GM11168 (cell line): ENCODE data around the gene DLGAP1.

Experiments
- in situ Hi-C: fragments of 300-500 bp; cut with MboI; formaldehyde crosslinking; loops from one replicate; pipeline ENCODE4 v1.12.0; 2022; ENCODE audit warnings: low sequenced_read_pairs; ENCODE audit not compliant: unreplicated experiment

The DLGAP1 gene

DNA sequence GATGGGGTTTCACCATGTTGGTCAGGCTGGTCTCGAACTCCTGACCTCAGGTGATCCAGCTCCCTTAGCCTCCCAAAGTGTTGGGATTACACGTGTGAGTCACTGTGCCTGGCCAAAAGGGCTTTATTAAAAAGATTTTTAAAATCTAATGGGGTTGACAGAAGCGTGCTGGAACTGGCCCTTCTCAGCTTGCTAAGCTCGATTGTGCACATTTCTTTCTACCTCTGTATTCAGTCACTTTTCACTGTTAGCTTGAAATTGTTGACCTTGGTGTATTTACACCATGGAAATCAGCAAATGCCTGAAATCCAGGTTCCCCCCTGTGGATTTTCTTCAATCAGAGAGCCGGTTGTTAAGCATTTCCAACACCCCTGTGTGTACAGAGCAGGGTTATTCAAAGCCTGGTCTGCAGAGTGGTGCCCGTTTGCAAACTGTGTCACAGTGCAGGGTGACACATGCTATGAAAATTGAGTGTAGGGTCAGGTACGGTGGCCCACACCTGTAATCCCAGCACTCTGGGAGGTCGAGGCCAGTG, 864.9 kb downstream of the DLGAP1 start:
- in situ Hi-C loops, result loop anchor here (5.0 kb wide), 1 partner anchor 298 kb away; no protein-coding TSS in a partner anchor

DNA sequence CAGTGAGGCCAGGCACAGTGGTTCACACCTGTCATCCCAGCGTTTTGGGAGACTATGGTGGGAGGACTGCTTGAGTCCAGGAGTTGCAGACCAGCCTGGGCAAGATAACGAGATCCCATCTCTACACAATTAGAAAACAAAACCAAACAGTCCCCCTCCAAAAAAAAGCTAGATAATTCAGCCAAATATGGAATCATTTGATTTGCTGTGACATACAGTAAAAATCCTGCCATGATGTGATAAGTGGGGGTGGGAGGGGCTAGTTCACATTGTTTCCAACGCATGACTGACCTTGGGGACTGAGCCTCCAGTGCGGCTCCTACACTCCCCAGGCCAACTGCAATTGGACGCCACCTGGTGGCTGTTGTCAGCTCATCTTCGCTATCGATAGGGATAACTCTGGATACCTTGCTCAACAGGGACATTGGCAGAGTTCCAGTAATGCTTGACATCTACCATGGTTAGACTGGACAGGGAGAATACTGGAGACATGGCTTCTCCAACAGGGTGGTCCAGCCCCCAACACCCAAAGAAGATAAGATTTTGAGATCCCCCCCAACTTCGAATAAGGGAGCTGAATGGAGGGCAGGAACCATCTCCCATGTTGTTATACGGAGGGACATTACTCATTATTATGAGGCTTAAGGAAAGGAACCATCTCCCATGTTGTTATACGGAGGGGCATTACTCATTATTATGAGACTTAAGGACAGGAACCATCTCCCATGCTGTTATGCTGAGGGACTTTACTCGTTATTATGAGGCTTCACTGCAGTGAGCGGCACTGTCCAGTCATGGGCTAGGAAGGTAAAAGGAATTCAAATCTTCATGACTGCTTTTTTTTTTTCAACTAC, 869.2 kb downstream of the DLGAP1 start:
- in situ Hi-C loops, result no loop called here

DNA sequence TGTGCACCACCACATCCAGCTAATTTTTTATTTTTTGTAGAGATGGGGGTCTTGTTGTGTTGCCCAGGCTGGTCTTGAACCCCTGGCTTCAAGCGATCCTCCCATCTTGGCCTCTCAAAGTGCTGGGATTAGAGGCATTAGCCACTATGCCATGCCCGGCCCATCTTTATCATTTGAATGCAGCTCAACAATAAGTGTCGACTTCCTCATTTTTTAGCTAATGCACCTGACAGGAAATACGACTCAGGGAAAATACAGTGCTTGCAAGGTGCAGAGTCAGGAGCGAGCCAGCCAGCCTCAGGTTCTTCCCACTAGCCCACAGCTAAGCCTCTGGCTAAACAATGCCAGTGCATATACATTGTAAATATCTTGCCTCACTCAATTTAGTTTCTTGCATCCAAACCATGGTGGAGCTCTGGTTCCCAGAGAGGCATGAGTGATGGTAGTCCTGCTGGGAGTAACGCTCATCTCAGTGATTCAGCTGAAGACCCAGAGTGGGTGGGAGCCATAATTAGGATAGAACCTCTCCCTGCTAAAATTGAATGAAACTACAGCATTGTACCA, 870.1 kb downstream of the DLGAP1 start:
- in situ Hi-C loops, result loop anchor here (5.0 kb wide), 1 partner anchor 73 kb away; no protein-coding TSS in a partner anchor

DNA sequence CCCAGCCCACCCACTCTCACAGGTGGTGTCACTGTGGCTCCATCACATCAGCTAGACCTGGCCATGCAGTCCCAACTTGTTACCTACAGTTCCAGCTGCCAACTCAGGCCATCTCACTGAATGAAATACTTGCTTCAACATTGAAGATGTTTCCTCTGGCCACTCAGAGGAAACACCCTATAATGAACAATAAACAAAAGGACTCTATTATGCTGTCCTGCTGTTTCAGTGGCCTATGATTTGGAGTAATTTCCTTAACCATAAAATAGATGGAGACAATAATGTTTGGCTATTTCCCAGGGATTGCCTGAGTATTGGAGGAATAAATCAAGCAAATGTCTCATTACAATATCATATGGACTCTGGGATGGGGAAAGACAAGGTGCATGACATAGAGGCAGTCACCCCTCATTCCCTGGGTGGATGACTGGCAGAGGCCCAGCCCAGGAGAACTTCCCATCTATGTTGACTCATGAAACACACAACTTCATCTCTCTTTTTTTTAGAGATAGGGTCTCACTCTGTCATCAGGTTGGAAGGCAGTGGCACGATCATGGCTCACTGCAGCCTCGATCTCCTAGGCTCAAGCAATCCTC, 870.7 kb downstream of the DLGAP1 start:
- in situ Hi-C loops, result loop anchor here (5.0 kb wide), 1 partner anchor 72 kb away; no protein-coding TSS in a partner anchor

DNA sequence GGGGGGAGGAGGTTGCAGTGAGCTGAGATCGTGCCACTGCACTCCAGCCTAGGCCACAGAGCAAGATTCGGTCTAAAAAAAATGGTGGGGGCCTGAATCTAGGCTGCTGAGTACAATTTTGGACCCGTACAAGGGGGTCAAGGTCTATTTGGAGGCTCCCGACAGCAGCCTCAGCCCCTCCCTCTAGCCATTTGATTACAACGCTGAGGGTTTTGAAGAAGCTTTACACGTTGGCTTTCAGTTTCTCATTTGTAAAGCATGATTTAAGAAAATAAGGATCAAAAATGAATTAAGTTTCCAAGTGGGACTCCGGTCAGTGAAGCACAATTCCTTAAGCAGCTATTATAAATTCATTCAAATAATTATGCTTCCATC, 871.2 kb downstream of the DLGAP1 start:
- in situ Hi-C loops, result loop anchor here (5.0 kb wide), 1 partner anchor 72 kb away; no protein-coding TSS in a partner anchor

DNA sequence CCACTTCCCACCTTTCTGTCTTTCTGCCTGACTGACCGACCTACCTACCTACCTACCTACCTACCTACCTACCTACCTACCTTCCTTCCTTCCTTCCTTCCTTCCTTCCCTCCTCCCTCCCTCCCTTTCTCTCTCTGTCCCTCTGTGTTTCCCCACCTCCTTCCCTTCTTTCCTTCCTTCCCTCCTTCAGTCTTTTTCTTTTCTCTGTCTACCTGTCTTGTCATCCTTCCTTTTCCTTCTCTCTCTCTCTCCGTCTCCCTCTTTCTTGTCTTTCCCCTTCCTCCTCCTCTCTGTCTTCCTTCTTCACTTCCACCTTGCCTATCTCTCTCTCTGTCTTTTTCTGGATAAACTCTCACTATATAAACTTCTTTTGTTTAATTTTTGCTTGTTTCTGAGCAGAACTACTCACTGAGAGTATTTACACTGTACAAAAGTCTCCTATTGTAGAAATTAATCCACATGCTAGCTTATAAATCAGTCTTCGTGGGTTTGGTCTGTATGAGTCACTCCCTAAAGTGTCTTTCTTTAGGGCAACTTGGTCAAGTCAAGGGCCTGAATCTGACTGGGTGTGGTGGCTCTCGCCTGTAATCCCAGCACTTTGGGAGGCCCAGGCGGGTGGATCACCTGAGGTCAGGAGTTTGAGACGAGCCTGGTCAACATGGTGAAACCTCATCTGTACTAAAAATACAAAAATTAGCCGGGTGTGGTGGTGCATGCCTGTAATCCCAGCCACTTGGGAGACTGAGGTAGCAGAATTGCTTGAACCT, 871.8 kb downstream of the DLGAP1 start:
- in situ Hi-C loops, result loop anchor here (5.0 kb wide), 1 partner anchor 71 kb away; no protein-coding TSS in a partner anchor

DNA sequence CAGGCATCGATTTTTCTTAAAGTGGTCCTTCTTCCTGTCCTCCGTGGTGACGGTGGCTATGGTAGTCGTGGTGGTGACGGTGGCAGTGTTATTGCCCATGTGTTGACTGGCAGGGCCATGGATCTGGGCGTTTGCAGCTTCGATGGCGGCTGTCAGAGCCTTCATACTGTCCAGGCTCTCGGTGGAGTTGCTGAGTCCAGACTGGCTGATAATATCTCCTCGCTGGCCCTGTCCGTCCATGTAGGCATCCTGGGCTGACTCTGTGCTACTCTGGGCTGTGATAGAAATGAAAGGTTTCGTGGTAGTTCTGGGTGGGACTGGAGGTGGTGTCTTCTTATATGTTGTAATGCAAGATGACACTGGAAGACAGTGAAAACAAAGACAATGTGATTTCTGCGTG, 873.2 kb downstream of the DLGAP1 start:
- in situ Hi-C loops, result loop anchor here (5.0 kb wide), 1 partner anchor 70 kb away; no protein-coding TSS in a partner anchor

DNA sequence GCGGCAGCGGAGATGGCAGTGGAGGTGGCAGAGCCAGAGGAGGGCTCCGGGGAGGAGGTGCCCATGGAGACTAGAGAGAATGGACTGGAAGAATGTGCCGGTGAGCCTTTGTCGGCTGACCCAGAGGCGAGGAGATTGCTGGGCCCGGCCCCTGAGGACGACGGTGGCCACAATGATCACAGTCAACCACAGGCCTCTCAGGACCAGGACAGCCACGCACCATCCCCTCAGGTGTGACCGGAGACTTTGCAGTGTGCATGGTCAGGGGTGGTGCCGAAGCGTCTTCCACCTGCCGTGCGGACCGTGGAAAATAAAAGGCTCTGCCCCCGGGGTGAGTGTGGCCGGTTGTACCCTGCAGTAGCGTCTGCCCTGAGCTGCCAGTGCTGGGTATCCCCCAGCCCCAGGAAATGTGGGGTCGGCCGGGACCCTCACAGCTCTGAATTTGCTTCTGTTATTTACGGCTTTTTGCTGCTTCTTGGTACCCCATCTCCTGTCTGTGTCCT, 874.5 kb downstream of the DLGAP1 start:
- in situ Hi-C loops, result loop anchor here (5.0 kb wide), 1 partner anchor 68 kb away; no protein-coding TSS in a partner anchor

DNA sequence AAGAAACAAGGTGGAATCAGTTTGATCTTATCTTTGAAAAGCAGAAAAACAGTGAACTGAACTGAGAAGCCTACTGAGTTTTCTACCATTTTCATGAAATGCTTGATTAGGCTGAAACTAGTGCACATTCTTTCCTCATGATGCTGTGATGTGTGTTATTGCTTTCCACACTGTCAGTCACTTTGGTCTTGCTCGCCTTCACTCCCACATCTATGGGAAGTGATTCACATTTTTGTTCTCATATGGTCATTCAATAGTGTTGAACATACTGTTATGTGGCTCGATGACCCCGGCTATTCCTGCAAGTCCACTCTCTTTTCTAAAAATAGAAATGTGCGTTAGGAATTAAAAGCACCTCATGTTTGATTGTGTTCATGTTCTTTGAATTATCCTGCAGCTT, 875.4 kb downstream of the DLGAP1 start:
- in situ Hi-C loops, result loop anchor here (5.0 kb wide), 1 partner anchor 67 kb away; no protein-coding TSS in a partner anchor

DNA sequence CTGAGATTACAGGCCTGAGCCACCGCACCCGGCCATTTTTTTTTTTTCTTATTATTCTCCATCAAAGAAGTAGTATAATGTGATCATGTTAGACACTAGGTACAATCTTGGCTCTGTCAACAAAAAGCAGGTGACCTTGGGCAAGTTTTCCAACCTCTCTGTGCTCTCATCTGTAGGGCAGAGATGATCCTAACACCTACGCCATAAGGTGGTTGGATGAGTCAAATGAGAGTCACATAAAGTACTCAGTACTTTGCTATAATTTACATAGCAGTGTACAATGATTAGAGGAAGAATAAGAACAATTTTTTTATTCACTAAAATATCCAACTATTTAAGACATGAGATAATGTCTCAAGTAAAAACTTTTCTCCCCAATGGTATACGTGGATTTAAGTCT, 876.5 kb downstream of the DLGAP1 start:
- in situ Hi-C loops, result no loop called here

DNA sequence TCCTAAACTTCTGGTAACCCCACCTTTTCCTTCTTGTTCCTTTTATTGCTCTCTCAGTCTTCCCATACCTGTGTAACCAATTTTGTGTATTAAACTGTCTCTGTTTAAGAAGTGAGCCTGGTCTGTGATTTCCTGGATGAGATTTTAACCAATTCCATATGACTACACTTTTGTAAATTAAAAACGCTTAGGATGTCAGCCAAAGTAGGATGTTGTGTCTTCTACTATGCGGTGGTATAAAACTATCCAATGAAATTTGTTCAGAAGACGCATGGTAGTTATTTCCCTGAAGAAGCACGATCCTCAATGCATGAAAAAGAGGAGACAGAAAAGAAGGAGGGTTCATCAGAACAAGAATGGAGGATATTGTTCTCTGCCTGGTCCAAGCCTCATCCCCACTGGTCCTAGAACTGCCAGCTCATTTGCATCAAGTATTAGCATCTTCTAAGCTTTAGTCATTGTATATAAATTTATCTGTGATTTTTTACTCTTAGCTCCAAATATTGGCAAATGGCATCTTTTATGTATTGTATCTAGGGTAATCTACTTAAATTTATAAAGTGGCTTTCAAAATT, 877.7 kb downstream of the DLGAP1 start:
- in situ Hi-C loops, result no loop called here

DNA sequence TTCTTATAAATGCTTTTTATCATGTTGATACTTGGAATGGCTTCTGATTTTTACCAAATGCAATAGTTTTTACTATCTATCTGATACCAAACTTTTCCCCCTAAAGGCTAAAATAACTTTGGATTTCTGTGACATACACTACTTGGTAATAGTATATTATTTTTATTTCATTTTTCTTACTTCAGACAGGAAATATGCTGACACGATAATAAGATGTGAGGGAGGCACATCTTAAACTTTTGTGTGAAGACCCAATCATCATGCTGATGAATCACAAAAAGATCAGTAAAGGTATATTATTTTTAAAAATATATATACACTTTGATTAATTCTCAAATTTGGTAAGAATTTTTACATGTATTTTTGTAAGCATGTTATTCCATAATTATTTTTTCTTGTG, 882.3 kb downstream of the DLGAP1 start:
- in situ Hi-C loops, result no loop called here

DNA sequence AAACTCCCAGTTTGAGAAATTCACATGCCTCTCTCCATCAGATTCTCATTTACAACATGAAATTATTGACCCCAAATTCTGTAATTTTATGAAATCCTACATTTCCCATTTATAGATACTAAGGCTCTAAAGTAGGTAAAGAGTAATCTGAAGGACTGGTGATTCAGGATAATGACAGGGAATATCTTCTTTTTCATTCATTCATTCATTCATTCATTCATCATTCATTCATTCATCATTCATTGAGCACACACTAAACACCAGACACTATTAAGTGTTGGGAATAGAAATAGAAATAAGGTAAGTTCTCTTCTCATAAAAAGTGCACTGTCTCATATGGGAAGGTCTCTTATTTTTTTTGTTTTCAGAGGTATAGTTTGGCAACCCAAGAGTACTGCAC, 888.3 kb downstream of the DLGAP1 start:
- in situ Hi-C loops, result no loop called here

DNA sequence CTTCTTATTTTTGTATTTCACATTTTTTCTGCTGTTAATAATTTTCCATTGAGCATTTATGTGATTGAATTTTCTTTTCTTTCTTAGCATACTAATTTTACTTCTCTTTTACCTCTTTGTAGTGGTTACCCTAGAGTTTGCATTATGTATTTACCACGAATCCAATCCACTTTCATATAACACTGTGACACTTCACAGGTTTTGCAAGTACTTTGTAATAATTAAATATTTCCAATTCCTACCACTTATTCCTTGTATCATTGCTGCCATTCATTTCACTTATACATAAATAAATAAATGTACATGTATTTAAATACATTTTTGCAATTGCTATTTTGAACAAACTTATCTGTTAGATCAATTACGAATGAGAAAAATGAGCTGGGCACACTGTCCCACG, 894.4 kb downstream of the DLGAP1 start:
- in situ Hi-C loops, result no loop called here

DNA sequence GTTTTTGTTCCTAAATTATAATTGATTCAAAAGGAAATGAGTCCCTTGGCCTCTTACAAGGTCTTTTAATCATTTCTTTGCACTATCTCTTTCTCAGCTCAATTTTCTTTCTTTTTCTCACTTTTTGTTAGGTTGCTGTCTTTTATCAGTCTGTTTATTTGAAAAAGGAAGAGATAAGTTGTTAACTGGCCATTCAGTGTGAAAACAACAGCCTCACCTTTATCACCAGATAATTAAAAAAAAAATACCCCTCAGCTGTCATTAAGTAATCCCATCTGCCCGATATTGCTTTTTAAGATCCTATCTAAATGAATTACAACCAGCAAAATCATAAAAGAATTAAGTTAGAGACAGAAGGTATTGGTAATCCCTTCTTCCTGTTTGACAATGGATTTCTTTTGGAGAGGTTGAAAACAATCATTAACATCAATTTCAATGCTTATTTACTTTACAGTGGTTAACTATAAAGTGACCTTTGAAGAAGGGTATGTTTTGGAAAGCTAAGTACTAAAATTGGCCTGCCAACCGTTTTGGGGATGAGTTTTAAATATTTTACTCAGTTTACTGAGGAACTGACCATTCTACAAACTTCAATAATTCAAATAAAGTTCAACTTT, 900.2 kb downstream of the DLGAP1 start:
- in situ Hi-C loops, result no loop called here

DNA sequence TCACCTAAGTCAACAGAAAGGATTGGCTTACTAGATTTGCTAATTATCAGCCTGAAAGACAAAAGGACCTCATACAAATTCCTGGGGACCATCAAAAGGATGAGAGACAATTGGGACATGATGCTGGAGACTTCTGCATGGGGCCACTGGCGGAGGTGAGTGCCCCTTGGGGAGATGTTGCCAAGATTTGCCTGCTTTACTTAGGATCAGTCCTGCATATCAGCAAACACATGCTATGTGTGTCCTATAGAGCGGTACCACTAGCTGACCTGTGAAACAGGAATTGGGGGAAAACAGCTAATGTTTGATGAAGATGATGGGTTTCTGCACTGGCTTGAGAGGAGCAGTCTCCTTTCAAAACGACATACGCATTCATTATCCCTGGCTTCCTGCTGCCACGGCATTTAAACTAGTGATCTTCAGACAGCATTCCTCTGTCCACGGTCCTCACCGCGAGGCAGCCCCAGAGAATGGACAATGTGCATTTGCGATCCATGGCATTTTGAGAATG, 901.0 kb downstream of the DLGAP1 start:
- in situ Hi-C loops, result no loop called here

DNA sequence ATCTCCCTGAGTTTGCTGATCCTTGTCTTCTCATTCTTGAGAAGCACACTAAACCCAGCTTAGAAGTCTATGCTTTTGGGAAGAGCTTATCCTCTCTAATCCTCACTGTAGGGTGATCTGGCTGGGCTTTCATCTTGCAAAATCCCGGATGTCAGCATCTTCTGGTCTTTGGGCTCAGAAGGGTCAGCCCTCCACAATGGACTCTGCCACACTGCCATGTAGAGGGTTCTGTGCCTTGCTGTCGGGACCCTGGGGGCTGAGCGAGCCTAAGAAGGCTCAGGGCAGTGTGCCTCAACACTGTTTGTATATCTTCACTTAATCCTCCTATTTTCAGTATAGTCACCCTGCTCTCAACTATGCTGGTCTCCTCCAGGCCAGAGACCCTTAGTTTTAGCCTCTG, 902.8 kb downstream of the DLGAP1 start:
- in situ Hi-C loops, result no loop called here

DNA sequence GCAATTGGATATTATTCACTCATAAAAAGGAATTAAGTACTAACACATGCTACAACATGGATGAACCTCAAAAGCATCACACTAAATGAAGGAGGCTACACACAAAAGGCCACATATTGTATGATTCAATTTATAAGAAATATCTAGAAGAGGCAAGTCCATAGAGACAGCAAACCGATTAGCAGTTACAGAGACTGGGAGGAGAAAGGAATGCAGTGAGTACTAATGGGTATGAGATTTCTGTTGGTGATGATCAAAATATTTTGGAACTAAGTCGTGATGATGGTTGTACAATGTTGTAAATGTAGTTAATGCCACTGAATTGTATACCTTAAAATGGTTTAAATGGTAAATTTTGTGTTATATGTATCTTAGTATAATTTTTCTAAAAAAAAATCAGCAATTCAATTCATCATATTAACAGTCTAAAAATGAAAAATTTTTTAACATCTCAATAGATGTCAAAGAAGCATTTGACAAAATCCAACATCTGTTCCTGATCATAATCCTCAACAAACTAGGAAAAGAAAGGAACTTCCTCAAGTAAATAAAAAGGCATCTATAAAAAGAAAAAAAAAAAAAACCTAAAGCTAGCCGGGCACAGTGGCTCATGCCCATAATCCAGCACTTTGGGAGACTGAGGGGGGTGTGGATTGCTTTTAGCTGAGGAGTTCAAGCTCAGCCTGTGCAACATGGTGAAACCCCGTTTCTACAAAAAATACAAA, 907.1 kb downstream of the DLGAP1 start:
- in situ Hi-C loops, result no loop called here
